Kidney capillary endothelial cell (primary cell): ENCODE results near the gene LPCAT4.
"Not testable (repeated sequence)": the region's sequence is repeated elsewhere in the genome, so short reads cannot be mapped to it uniquely, and the experiment has no call there.

ENCODE experiments used
- DNase-seq: peaks from one replicate; pipeline ENCODE4 v3.0.0-alpha.2; 2018; ENCODE audit warnings: low spot score

LPCAT4 gene

GRCh38 chr15:34362047-34362773 is 4.8 kb downstream of the LPCAT4 start:
- no peak for DNase-seq

DNA sequence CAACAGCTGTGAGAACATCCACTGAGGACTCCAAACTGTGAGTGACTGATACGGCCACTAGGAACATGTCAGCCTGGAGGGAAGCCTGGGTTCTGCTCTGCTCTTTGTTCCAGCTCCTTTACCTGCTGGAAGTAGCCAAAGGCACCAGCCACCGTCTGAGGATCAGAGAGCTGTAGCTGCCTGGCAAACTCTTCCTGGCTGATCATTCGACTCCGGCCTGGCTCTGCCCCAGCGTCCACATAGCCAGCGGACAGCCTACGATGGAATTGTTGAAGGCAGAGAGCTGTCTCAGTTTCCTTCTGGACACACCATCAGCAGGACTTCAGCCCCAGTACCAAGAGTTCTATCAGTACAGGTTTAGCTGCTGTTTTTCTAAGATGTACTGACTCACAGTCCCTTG is 5.7 kb downstream of the LPCAT4 start:
- DNase-seq: no peak

GRCh38 chr15:34360298-34360697 is 6.7 kb downstream of the LPCAT4 start:
- DNase-seq: no peak

DNA sequence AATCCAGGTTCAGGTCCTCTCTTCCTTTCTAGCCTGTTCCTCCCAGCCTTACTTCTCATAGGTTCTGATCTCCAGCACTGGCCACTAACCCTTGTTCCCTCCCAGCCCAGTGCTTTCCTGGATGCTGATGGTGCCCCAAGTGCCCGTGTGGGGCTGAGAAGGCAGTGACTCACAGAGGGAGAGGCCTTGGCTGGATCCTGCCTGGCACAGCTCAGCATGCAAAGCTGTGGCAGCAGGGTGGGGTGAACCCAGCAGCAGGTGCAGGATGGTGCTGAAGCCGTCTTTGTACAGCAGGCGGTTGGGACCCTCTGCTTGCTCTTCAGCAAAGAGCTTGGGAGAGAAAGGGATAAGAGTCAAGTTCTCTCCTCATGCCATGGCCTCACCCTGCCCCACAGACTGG is 7.6 kb downstream of the LPCAT4 start:
- DNase-seq: no peak

- DNase-seq: no peak
Observed at GRCh38 chr15:34358948-34359347, 8.0 kb downstream of the LPCAT4 start.

GRCh38 chr15:34358367-34358766 is 8.6 kb downstream of the LPCAT4 start:
- DNase-seq: no peak

DNA sequence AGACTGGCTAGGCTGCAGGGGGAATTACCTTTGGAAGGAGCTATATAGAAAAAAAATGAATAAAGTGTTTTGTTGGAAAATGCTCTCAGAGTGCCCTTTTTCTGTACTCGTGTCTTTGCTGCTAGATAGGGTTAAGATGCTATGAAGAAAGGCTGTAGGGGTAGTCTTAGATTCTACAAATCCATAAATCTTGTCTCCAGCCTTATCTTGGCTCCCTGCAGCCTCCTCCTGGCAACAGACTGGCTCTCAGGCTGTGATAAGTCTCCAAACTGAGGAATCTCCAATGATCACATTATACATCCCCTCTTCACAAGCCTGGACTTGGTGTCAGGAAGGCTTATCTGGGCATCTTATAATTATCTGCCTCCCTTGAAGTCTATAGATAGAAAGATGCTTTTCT is 9.3 kb downstream of the LPCAT4 start:
- DNase-seq: no peak

DNA sequence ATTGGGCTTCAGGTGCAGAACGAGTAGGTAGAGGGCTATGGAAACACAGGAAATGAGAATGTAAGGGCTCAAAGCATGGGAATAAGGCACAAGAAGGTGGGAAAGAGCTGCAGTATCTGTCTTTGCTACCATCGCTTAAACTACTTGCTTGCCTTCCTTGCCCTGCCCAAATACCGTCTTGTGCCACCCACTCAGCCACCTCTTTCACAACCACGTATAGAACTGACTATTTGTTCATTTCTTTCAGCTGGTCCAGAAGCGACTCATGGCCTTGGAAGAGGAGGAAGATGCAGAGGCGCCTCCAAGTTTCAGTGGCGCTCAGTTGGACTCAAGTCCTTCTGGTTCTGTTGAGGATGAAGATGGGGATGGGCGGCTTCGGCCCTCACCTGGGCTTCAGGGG is 11.8 kb downstream of the LPCAT4 start:
- no peak for DNase-seq

DNA sequence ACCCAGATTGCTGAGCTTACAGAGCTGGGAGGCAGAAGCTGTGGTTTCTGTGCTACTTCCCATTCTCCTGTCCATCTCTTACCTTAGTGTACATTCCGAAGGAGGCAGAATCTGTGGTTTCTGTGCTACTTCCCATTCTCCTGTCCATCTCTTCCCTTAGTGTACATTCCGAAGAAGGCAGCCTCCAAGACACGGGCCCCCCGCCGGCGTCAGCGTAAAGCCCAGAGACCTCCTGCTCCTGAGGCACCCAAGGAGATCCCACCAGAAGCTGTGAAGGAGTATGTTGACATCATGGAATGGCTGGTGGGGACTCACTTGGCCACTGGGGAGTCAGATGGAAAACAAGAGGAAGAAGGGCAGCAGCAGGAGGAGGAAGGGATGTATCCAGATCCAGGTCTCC is 12.7 kb downstream of the LPCAT4 start:
- DNase-seq: no peak

- no peak for DNase-seq
Observed at GRCh38 chr15:34353627-34354026, 13.4 kb downstream of the LPCAT4 start.

DNA sequence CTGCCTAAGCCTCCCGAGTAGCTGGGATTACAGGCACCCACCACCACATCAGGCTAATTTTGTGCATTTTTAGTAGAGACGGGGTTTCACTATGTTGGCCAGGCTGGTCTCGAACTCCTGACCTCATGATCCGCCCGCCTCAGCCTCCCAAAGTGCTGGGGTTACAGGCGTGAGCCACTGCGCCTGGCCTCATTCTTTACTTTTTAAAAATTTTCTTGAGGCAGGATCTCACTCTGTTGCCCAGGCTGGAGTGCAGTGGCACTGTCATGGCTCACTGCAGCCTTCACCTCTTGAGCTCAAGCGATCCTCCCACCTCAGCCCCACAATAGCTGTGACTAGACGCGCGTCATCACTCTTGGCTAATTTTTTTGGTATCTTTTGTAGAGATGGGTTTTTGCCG is 14.0 kb downstream of the LPCAT4 start:
- DNase-seq: not testable (repeated sequence)

DNA sequence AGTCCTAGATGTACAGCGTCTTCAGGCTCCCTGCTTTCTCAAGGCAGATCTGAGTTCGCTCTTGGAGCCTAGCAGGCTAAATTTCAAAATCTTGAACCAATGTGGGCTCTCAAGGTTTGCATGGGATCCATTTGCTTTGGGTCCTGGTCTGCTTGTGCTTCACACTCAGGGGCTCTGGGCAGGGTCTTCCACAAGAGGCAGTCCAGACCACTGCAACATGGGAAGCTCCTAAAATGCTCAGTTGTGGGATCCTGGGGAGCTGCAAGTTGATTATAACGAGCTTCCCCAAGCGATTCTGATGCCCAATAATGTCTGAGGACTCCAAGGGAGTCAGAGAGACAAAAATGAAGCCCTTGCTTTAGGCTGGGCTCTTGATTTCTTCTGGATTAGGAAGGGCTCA is 17.2 kb downstream of the LPCAT4 start:
- DNase-seq: no peak

- no peak for DNase-seq
Observed at GRCh38 chr15:34348735-34349300, 18.2 kb downstream of the LPCAT4 start.

GRCh38 chr15:34347951-34348638 is 18.9 kb downstream of the LPCAT4 start:
- DNase-seq: no peak

DNA sequence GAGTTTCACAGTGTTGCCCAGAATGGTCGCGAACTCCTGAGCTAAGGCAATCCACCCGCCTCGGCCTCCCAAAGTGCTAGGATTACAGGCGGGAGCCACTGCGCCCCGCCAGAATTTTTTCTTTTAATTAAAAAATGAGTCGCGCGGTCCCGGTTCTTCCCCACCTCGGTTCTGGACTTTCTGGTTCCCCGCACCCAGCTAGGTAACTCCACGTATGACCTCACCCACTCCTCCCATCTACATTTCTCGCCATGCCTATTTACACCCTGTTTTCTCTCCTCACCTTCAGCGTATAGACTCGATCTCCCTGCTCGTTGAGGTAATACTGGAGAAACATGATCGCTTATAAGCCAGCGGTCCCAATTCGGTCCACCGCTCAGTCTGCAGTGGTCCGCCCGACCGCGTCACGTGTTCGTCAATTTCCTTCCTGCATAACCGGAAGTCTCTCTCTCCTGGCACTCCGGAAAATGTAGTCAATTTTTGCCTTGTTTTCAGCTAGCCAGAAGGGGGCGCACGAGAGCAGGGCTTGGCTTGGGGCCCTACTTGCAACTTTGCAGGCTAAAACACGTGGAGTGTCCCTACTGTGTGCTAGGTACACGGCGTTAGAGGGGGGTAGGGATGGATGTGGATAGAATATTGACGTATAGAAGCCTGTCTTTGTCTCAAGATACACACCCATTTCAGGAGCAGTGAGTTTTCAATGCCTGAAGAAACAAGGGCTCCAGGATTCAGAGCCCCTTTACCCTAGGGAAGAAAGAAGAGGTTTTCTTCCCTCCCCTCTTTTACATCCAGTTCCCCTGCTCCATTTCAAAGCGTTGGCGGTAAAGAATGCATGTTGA is 24.0 kb downstream of the LPCAT4 start, which contains the start of the genes NOP10 and NUTM1:
Gene NOP10 (minus strand): TSS at position 400 of the 839 bp plus-strand sequence. CDS start 63 bp downstream, at position 337.
Gene NUTM1 (plus strand): TSS at position 579 of the 839 bp plus-strand sequence. CDS start 382 bp downstream, outside the sequence.
- peak; percentile 95 for DNase-seq

DNA sequence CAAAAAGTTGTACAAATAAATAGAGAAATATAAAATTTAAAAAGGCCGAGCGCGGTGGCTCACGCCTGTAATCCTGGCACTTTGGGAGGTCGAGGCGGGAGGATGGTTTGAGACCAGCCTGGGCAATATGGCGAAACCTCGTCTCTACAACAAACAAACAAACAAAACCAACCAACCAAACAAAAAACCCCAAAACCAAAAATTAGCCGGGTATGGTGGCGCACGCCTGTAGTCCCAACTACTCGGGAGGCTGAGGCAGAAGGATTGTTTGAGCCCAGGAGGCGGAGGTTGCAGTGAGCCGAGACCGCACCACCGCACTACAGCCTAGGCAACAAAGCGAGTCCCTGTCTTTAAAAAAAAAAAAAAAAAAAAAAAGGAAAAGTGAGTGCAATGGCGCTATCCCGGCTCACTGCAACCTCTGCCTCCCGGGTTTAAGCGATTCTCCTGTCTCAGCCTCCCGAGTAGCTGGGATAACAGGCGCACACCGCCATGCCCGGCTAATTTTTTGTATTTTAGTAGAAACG is 24.7 kb downstream of the LPCAT4 start:
- not testable (repeated sequence) for DNase-seq

- DNase-seq: no peak
Observed at GRCh38 chr15:34341381-34342212, 25.4 kb downstream of the LPCAT4 start.

DNA sequence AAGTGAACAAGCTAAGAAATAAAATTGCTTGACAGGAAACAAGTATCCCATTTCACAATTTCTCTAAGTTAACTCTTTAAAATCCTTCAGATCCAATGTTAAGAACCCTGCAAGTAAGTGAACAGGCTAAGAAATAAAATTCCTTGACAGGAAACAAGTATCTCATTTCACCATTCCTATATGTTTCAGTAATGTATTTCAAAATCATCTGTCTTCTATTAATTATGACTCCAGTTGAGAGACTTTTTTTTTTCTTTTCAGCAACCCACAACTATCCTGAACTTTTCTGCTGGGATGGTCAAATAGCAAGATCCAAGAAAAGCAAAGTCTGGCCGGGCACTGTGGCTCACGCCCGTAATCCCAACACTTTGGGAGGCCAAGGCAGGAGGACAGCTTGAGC is 27.1 kb downstream of the LPCAT4 start:
- no peak for DNase-seq

GRCh38 chr15:34338347-34338746 is 28.6 kb downstream of the LPCAT4 start:
- DNase-seq: no peak

GRCh38 chr15:34337557-34338306 is 29.3 kb downstream of the LPCAT4 start, which contains the start of gene SLC12A6:
Gene SLC12A6 (minus strand): TSS chr15:34337781. CDS start chr15:34336680, 1,101 bp downstream.
- peak; percentile 88 for DNase-seq
